ENCODE results near the gene BACH2. TPM values are rescaled to one million over a fixed set of nuclear protein-coding genes. Genes with fewer than 3 reads are reported as not detected.
A peak's percentile ranks its signal among the peaks of the same experiment; 100 is the strongest.

BACH2 gene
- total and polyA plus RNA-seq, 4 donors = 0.78 to 17.4 (median 3.2) TPM

DNA sequence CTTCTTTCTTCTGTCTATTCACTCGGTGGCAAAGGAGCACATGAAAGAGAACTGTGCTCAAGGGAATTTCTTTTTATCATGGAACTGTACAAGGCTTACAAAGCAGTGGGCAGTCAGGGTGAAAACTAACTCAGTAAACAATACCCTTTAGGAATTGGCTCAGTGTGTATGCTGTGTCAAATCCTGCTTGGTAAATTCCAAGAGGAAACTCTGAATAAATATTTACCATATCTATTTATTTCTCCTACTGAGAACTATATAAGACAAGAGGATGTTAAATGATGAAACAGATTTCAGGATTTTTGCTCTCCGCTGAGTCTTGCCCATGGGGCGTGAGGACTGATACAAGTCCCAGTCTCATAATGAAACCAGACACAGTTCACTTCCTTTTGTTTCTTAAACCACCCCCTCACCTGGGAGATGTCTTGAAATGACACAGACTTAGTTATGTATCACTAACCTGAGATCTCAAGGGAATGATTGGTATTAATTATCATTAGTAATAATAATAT lies 188.8 kb downstream of the BACH2 start:
- Histone ChIP-seq H3K27me3 (ENCODE audit: control insufficient read depth in 3 of 3, insufficient read depth in 3 of 3, low read length in 2 of 3) (peaks cover 0 to 13% (median 0%) of the 10 kb centered on the region in 3 donors), H3K4me1 (ENCODE audit: control insufficient read depth in 5 of 5, insufficient read depth in 5 of 5, low read length in 5 of 5) (peaks cover 4 to 24% (median 4%) of the 10 kb centered on the region in 5 donors), H3K27ac (ENCODE audit: low read depth in 1 of 2, low read length in 1 of 2) (no peak overlapping the region), H3K9ac (ENCODE audit: insufficient read depth in 1 of 2, low read length in 2 of 2) (no peak overlapping the region), H3K36me3 (ENCODE audit: control insufficient read depth in 4 of 4, insufficient read depth in 4 of 4, low read length in 4 of 4) (no peaks in the 10 kb centered on the region), H3K9me3 (ENCODE audit: control insufficient read depth in 4 of 4, insufficient read depth in 3 of 4, low read length in 3 of 4) (peaks cover 0 to 1% (median 0%) of the 10 kb centered on the region in 4 donors), H3K4me3 (no peak overlapping the region)
- peak in 2 of 3 donors; percentile 52 to 58 for DNase-seq
- TF ChIP-seq, protein P1, sequence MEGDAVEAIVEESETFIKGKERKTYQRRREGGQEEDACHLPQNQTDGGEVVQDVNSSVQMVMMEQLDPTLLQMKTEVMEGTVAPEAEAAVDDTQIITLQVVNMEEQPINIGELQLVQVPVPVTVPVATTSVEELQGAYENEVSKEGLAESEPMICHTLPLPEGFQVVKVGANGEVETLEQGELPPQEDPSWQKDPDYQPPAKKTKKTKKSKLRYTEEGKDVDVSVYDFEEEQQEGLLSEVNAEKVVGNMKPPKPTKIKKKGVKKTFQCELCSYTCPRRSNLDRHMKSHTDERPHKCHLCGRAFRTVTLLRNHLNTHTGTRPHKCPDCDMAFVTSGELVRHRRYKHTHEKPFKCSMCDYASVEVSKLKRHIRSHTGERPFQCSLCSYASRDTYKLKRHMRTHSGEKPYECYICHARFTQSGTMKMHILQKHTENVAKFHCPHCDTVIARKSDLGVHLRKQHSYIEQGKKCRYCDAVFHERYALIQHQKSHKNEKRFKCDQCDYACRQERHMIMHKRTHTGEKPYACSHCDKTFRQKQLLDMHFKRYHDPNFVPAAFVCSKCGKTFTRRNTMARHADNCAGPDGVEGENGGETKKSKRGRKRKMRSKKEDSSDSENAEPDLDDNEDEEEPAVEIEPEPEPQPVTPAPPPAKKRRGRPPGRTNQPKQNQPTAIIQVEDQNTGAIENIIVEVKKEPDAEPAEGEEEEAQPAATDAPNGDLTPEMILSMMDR (IDR thresholded peaks at IDR 0.05; ENCODE audit: control extremely low read depth, extremely low read depth) = no peak
- no peak for ATAC-seq (ENCODE audit: insufficient read depth, low FRiP score)
- WGBS, 2 donors = 38 to 64% methylated on average over 3 of the region's 3 CpGs

DNA sequence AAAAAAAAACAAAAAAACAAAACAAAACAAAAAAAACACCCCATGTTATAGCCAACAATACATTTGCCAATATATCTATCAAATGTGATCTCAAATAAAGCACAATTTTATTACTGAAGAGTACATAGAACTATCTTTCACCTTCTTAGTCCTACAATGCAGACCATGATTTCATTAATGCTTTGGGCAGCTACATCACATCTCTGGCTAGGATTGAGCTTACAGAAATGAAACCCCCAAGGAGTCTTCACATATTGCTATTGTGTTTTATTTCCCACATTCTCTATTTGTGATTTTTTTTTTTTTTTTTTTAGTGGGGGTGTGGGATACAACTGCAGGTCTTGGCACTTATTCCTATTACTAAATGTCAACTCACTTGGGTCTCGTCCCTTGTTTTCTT lies 189.3 kb downstream of the BACH2 start:
- H3K9me3 ChIP-seq (ENCODE audit: control insufficient read depth in 4 of 4, insufficient read depth in 3 of 4, low read length in 3 of 4) = peaks cover 0 to 1% (median 0%) of the 10 kb centered on the region in 4 donors
- ATAC-seq (ENCODE audit: insufficient read depth, low FRiP score) = no peak
- DNase-seq = no peak
- H3K27me3 ChIP-seq (ENCODE audit: control insufficient read depth in 3 of 3, insufficient read depth in 3 of 3, low read length in 2 of 3) = peaks cover 0 to 13% (median 0%) of the 10 kb centered on the region in 3 donors
- 52 to 75% methylated on average over 1 of the region's 1 CpG for WGBS, 2 donors
- H3K4me1 ChIP-seq (ENCODE audit: control insufficient read depth in 5 of 5, insufficient read depth in 5 of 5, low read length in 5 of 5) = peaks cover 4 to 24% (median 4%) of the 10 kb centered on the region in 5 donors
- no peak overlapping the region for H3K4me3 ChIP-seq
- no peak overlapping the region for H3K27ac ChIP-seq (ENCODE audit: low read depth in 1 of 2, low read length in 1 of 2)
- H3K36me3 ChIP-seq (ENCODE audit: control insufficient read depth in 4 of 4, insufficient read depth in 4 of 4, low read length in 4 of 4) = no peaks in the 10 kb centered on the region
- no peak overlapping the region for H3K9ac ChIP-seq (ENCODE audit: insufficient read depth in 1 of 2, low read length in 2 of 2)
- TF ChIP-seq, protein P1 (IDR thresholded peaks at IDR 0.05; ENCODE audit: control extremely low read depth, extremely low read depth) = no peak

DNA sequence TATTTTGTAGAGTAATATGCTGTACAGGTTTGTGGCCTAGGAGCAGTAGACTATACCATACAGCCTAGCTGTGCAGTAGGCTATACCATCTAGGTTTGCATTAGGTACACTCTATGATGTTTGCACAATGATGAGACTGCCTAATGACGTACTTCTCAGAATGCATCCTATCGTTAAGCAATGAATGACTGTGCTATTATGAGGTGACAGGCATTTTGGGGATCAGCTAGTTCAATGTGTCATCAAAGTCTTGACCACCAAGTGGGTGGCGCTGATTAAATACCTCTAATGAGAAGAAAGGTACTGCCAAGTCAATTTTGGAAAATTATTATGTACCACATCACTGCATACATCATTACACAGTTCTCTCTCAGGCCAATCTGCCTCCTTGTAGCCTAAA lies 190.2 kb downstream of the BACH2 start:
- Histone ChIP-seq H3K27me3 (ENCODE audit: control insufficient read depth in 3 of 3, insufficient read depth in 3 of 3, low read length in 2 of 3) (peaks cover 0 to 13% (median 0%) of the 10 kb centered on the region in 3 donors), H3K27ac (ENCODE audit: low read depth in 1 of 2, low read length in 1 of 2) (no peak overlapping the region), H3K36me3 (ENCODE audit: control insufficient read depth in 4 of 4, insufficient read depth in 4 of 4, low read length in 4 of 4) (no peaks in the 10 kb centered on the region), H3K9ac (ENCODE audit: insufficient read depth in 1 of 2, low read length in 2 of 2) (no peak overlapping the region), H3K4me1 (ENCODE audit: control insufficient read depth in 5 of 5, insufficient read depth in 5 of 5, low read length in 5 of 5) (peaks cover 4 to 24% (median 4%) of the 10 kb centered on the region in 5 donors), H3K4me3 (no peak overlapping the region), H3K9me3 (ENCODE audit: control insufficient read depth in 4 of 4, insufficient read depth in 3 of 4, low read length in 3 of 4) (peaks cover 0 to 1% (median 0%) of the 10 kb centered on the region in 4 donors)
- DNase-seq (no peak), ATAC-seq (ENCODE audit: insufficient read depth, low FRiP score) (no peak)
- TF ChIP-seq, protein P1 (IDR thresholded peaks at IDR 0.05; ENCODE audit: control extremely low read depth, extremely low read depth) = no peak
- 52 to 76% methylated on average over 3 of the region's 3 CpGs for WGBS, 2 donors
